Suprapubic skin (tissue), 4 donors: ENCODE measurements around the gene UBASH3A.

ENCODE experiments used
- CTCF ChIP-seq, 2 donors: fragments of 200-600 bp in 1 of 2; fragments of 450-650 bp in 1 of 2; sonication (generic) in 1 of 2; IDR thresholded peaks; one replicate each; pipeline ENCODE4 v1.5.1; 2016 to 2019; ENCODE audit warnings: antibody characterized with exemption in 2 of 2, mild to moderate bottlenecking in 1 of 2, moderate library complexity in 1 of 2
- EP300 ChIP-seq: sonication (generic); formaldehyde crosslinking; IDR thresholded peaks from one replicate; pipeline ENCODE4 v1.6.1; 2017; ENCODE audit warnings: antibody characterized with exemption
- POLR2A ChIP-seq, 2 donors: fragments of 450-650 bp; IDR thresholded peaks; one replicate each; pipeline ENCODE4 v1.6.1; 2017; ENCODE audit warnings: antibody characterized with exemption in 2 of 2, mild to moderate bottlenecking in 2 of 2, moderate library complexity in 2 of 2
- POLR2AphosphoS5 ChIP-seq, 3 donors: sonication (generic); formaldehyde crosslinking; IDR thresholded peaks; one replicate each; pipeline ENCODE4 v1.6.1; 2017; ENCODE audit warnings: antibody characterized with exemption in 3 of 3

GRCh38 chr21:42364304-42364865, 39.3 kb upstream of the UBASH3A start:
- no peak for TF ChIP-seq POLR2A (IDR thresholded peaks at IDR 0.05)
- TF ChIP-seq CTCF (IDR thresholded peaks at IDR 0.05): no peak
- no peak for TF ChIP-seq POLR2AphosphoS5 (IDR thresholded peaks at IDR 0.05)
- TF ChIP-seq EP300: no peak
